GM19238 (cell line): ENCODE data around the gene TLL2.

Experiments
- DNase-seq: peaks from one replicate; pipeline ENCODE4 v3.0.0; 2011; ENCODE audit warnings: low spot score; ENCODE audit not compliant: insufficient read length

Gene TLL2

GRCh38 chr10:96324447-96324846, 189.3 kb downstream of the TLL2 start:
- no peak for DNase-seq

- DNase-seq: no peak
These were observed 191.5 kb downstream of the TLL2 start for GRCh38 chr10:96322275-96322674.

- no peak for DNase-seq
These were observed 191.9 kb downstream of the TLL2 start for GRCh38 chr10:96321822-96322221.

- no peak for DNase-seq
These were observed 193.8 kb downstream of the TLL2 start for GRCh38 chr10:96319754-96320474.

GRCh38 chr10:96317067-96317833, 196.5 kb downstream of the TLL2 start:
- no peak for DNase-seq
